ENCODE data around the gene CRELD2.

GRCh38 chr22:49960159-49961004, 41.9 kb downstream of the CRELD2 start, which contains the start of gene PIM3:
- TF ChIP-seq POLR2A (IDR thresholded peaks at IDR 0.05; ENCODE audit: low read depth, low read length), result peak; percentile 90
- TF ChIP-seq, protein P1, sequence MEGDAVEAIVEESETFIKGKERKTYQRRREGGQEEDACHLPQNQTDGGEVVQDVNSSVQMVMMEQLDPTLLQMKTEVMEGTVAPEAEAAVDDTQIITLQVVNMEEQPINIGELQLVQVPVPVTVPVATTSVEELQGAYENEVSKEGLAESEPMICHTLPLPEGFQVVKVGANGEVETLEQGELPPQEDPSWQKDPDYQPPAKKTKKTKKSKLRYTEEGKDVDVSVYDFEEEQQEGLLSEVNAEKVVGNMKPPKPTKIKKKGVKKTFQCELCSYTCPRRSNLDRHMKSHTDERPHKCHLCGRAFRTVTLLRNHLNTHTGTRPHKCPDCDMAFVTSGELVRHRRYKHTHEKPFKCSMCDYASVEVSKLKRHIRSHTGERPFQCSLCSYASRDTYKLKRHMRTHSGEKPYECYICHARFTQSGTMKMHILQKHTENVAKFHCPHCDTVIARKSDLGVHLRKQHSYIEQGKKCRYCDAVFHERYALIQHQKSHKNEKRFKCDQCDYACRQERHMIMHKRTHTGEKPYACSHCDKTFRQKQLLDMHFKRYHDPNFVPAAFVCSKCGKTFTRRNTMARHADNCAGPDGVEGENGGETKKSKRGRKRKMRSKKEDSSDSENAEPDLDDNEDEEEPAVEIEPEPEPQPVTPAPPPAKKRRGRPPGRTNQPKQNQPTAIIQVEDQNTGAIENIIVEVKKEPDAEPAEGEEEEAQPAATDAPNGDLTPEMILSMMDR (conservative IDR thresholded peaks at IDR 0.05; ENCODE audit: low read depth, low read length), result no peak
- no peak for TF ChIP-seq RAD21 (IDR thresholded peaks at IDR 0.05; ENCODE audit: low read length)
- TF ChIP-seq RCOR1 (IDR thresholded peaks at IDR 0.05; ENCODE audit: insufficient replicate concordance, low read length), result no peak
- TF ChIP-seq BHLHE40 (IDR thresholded peaks at IDR 0.05; ENCODE audit: low read depth, low read length), result no peak
- TF ChIP-seq, protein P2, sequence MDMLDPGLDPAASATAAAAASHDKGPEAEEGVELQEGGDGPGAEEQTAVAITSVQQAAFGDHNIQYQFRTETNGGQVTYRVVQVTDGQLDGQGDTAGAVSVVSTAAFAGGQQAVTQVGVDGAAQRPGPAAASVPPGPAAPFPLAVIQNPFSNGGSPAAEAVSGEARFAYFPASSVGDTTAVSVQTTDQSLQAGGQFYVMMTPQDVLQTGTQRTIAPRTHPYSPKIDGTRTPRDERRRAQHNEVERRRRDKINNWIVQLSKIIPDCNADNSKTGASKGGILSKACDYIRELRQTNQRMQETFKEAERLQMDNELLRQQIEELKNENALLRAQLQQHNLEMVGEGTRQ (IDR thresholded peaks at IDR 0.05; ENCODE audit: low read depth, low read length), result no peak
- TF ChIP-seq NFE2L2 (IDR thresholded peaks at IDR 0.05; ENCODE audit: low read depth, low read length), result no peak
- TF ChIP-seq MAZ (IDR thresholded peaks at IDR 0.05; ENCODE audit: borderline replicate concordance, low read depth, low read length), result peak; percentile 99
- TF ChIP-seq RFX5 (IDR thresholded peaks at IDR 0.05; ENCODE audit: low read depth, low read length), result no peak
- TF ChIP-seq CEBPB (IDR thresholded peaks at IDR 0.05; ENCODE audit: low read depth, low read length), result no peak

Measured in IMR-90 (cell line).